Hippocampal formation (tissue), 2 donors: ENCODE measurements around the gene LRRC1.
"Not testable (repeated sequence)": the region's sequence is repeated elsewhere in the genome, so short reads cannot be mapped to it uniquely, and the experiment has no call there.

Source experiments
- DNase-seq, 2 donors: peaks; one replicate each; lab custom pipeline; 2025; lab: John Stamatoyannopoulos, UW

LRRC1 gene

GRCh38 chr6:53792973-53793317, 1.9 kb upstream of the LRRC1 start:
- no peak for DNase-seq

- no peak for DNase-seq
Observed at GRCh38 chr6:53793318-53794136, 1.3 kb upstream of the LRRC1 start.

- DNase-seq: peak; percentile 82 to 90
Observed at GRCh38 chr6:53794137-53794719, 577 bp upstream of the LRRC1 start.

- DNase-seq: no peak
Observed at GRCh38 chr6:53795340-53795701, 516 bp downstream of the LRRC1 start.

GRCh38 chr6:53795702-53796450, 1.1 kb downstream of the LRRC1 start:
- DNase-seq: peak in 1 of 2 donors; percentile 42

GRCh38 chr6:53796451-53796780, 1.6 kb downstream of the LRRC1 start:
- peak in 1 of 2 donors; percentile 47 for DNase-seq

- no peak for DNase-seq
Observed at GRCh38 chr6:53796791-53797190, 2.0 kb downstream of the LRRC1 start.

GRCh38 chr6:53797304-53797703, 2.5 kb downstream of the LRRC1 start:
- DNase-seq: no peak

GRCh38 chr6:53799340-53799739, 4.5 kb downstream of the LRRC1 start:
- DNase-seq: no peak

- no peak for DNase-seq
Observed at GRCh38 chr6:53801022-53801421, 6.2 kb downstream of the LRRC1 start.

GRCh38 chr6:53802582-53802981, 7.8 kb downstream of the LRRC1 start:
- DNase-seq: no peak

GRCh38 chr6:53803081-53803860, 8.5 kb downstream of the LRRC1 start:
- DNase-seq: no peak

GRCh38 chr6:53805016-53805415, 10.2 kb downstream of the LRRC1 start:
- DNase-seq: no peak

- DNase-seq: no peak
Observed at GRCh38 chr6:53805725-53806124, 10.9 kb downstream of the LRRC1 start.

GRCh38 chr6:53807606-53808005, 12.8 kb downstream of the LRRC1 start:
- not testable (repeated sequence) for DNase-seq

- DNase-seq: no peak
Observed at GRCh38 chr6:53808302-53808881, 13.6 kb downstream of the LRRC1 start.

- DNase-seq: no peak
Observed at GRCh38 chr6:53809691-53810090, 14.9 kb downstream of the LRRC1 start.

GRCh38 chr6:53811082-53811481, 16.3 kb downstream of the LRRC1 start:
- DNase-seq: no peak

GRCh38 chr6:53811746-53812145, 16.9 kb downstream of the LRRC1 start:
- DNase-seq: no peak

GRCh38 chr6:53813096-53813495, 18.3 kb downstream of the LRRC1 start:
- no peak for DNase-seq

- DNase-seq: no peak
Observed at GRCh38 chr6:53813801-53814200, 19.0 kb downstream of the LRRC1 start.

GRCh38 chr6:53814353-53814752, 19.5 kb downstream of the LRRC1 start:
- DNase-seq: no peak
